Heart left ventricle (tissue), 16 donors: ENCODE measurements around the gene RSPH1. TPM values are rescaled to one million over a fixed set of nuclear protein-coding genes. Genes with fewer than 3 reads are reported as not detected.
A peak's percentile ranks its signal among the peaks of the same experiment; 100 is the strongest.

Source experiments
- ATAC-seq, 4 donors: fragments of 200-7000 bp; cut with Tn5 transposase; one replicate each; pipeline ENCODE4 v1.9.1; 2020 to 2022; ENCODE audit warnings: moderate library complexity in 4 of 4, mild to moderate bottlenecking in 3 of 4, moderate number of reproducible peaks in 1 of 4
- DNase-seq, 5 donors: peaks; one replicate each; pipeline ENCODE4 v3.0.0-alpha.2; 2020
- H3K27ac ChIP-seq, 12 donors: fragments of 200-600 bp; sonication (generic) in 4 of 12; one replicate each; pipeline versions ENCODE4 v1.5.0 to v1.8.0; 2016 to 2022; ENCODE audit warnings: mild to moderate bottlenecking in 2 of 12
- H3K27me3 ChIP-seq, 9 donors: fragments of 200-600 bp; sonication (generic) in 2 of 9; one replicate each; pipeline versions ENCODE4 v1.5.1 to v1.8.0; 2016 to 2022; ENCODE audit warnings: mild to moderate bottlenecking in 3 of 9
- H3K36me3 ChIP-seq, 9 donors: fragments of 200-600 bp; sonication (generic) in 2 of 9; one replicate each; pipeline versions ENCODE4 v1.5.0 to v1.8.0; 2018 to 2022; ENCODE audit warnings: mild to moderate bottlenecking in 2 of 9
- H3K4me1 ChIP-seq, 12 donors: fragments of 200-600 bp; sonication (generic) in 4 of 12; one replicate each; pipeline versions ENCODE4 v1.5.0 to v1.8.0; 2016 to 2022; ENCODE audit warnings: mild to moderate bottlenecking in 3 of 12
- H3K4me3 ChIP-seq, 12 donors: fragments of 200-600 bp; sonication (generic) in 4 of 12; one replicate each; pipeline versions ENCODE4 v1.5.0 to v1.8.0; 2017 to 2022; ENCODE audit warnings: mild to moderate bottlenecking in 9 of 12, moderate library complexity in 4 of 12
- H3K9me3 ChIP-seq, 12 donors: fragments of 200-600 bp; sonication (generic) in 4 of 12; one replicate each; pipeline versions ENCODE4 v1.5.0 to v1.8.0; 2016 to 2022; ENCODE audit warnings: mild to moderate bottlenecking in 1 of 12
- CTCF ChIP-seq, 12 donors: fragments of 200-600 bp; sonication (generic) in 4 of 12; IDR thresholded peaks; one replicate each; pipeline versions ENCODE4 v1.5.0 to v1.8.0; 2018 to 2022; ENCODE audit warnings: antibody characterized with exemption in 12 of 12, mild to moderate bottlenecking in 5 of 12
- POLR2A ChIP-seq, 2 donors: fragments of 450-650 bp; IDR thresholded peaks; one replicate each; pipeline ENCODE4 v1.6.1; 2017; ENCODE audit warnings: antibody characterized with exemption in 2 of 2, mild to moderate bottlenecking in 2 of 2, moderate library complexity in 2 of 2
- WGBS, 4 donors: extraction: QIAGEN DNeasy Blood & Tissue Kit in 2 of 4; methylation state at CpG; one replicate each; pipeline versions ENCODE4 v1.1.5 to v1.1.7; 2013 to 2018; 5-methylcytosine and 5-hydroxymethylcytosine counted together
- intact Hi-C, 10 donors: fragments of 100-400 bp; cut with DNase I; formaldehyde crosslinking; loops; one replicate each; pipeline versions ENCODE4 v1.11.1 to v1.14.2; 2022
- polyA plus RNA-seq, 2 donors: library from polyadenylated mRNA; stranded (reverse); fragments of 200-250 nt; gene quantifications; one replicate each; pipeline ENCODE4 v1.2.3, GENCODE V29; 2013
- total RNA-seq, 9 donors: library from RNA; depleted of rRNA in 2 of 9; stranded (reverse); fragments of >200 nt in 2 of 9; fragmentation: NEBNext Ultra II Directional in 3 of 9; extraction: Animal tissue kit (Norgen Biotek cat#: 25700) in 3 of 9; gene quantifications; one replicate each; pipeline versions ENCODE4 v1.1.0 to v1.2.4, GENCODE V29; 2016 to 2023
- donor health status: ischemic (EF 13 %, LVEDD 7.1; RV severe dilation, severe dysfunction).
- donor health status: healthy with polysubstance abuse.
- donor health status: DM: no; HTN: yes; CAD: no.
- donor health status: DM: no; HTN: no; CAD: no.
- donor health status: ischemic (EF 25% LVEDD 6.9; RV normal size, moderate dysfunction).
- donor health status: ischemic (EF 25% LVEDD 5.7; RV mildly dilated, moderate dysfunction).
- donor health status: healthy.
- donor health status: DM: yes; HTN: yes; CAD: no.
- donor health status: ischemic (EF 35%, LVEDD 5.7; RV mildly dilated, moderate dysfunction).
- donor health status: nonischemic (EF 11% LVEDD 7.7; RV severe dilation, severe dysfunction).
- donor health status: DM: yes; HTN: yes; CAD: no.
- donor health status: PGD.
- donor health status: ischemic (EF 29% LVEDD 5.4; RV normal size, mild dysfunction).
- donor health status: nonischemic (EF 23%, LVEDD 6.1; RV moderate dilation, normal function).

Gene RSPH1
- total and polyA plus RNA-seq, 11 donors, result 0.11 to 0.18 TPM; not detected in 9

GRCh38 chr21:42441963-42442362 lies 54.1 kb downstream of the RSPH1 start:
- Histone ChIP-seq H3K27ac (no peak overlapping the region), H3K4me1 (no peaks in the 10 kb centered on the region), H3K4me3 (no peak overlapping the region), H3K9me3 (peaks cover 0 to 3% (median 0%) of the 10 kb centered on the region in 12 donors), H3K36me3 (no peaks in the 10 kb centered on the region), H3K27me3 (peaks cover 0 to 7% (median 0%) of the 10 kb centered on the region in 9 donors)
- no peak for TF ChIP-seq POLR2A (IDR thresholded peaks at IDR 0.05)
- no peak for TF ChIP-seq CTCF (IDR thresholded peaks at IDR 0.05)
- intact Hi-C loops, result loop anchor here in 5 of 10 donors (10.0 kb wide), 2 partner anchors 107 to 127 kb away; partner anchors contain the start of gene TFF3 (in 3 of the 5)
- ATAC-seq (no peak), DNase-seq (no peak)
- 75 to 84% (median 81%) methylated on average over 6 of the region's 6 CpGs for WGBS, 4 donors

DNA sequence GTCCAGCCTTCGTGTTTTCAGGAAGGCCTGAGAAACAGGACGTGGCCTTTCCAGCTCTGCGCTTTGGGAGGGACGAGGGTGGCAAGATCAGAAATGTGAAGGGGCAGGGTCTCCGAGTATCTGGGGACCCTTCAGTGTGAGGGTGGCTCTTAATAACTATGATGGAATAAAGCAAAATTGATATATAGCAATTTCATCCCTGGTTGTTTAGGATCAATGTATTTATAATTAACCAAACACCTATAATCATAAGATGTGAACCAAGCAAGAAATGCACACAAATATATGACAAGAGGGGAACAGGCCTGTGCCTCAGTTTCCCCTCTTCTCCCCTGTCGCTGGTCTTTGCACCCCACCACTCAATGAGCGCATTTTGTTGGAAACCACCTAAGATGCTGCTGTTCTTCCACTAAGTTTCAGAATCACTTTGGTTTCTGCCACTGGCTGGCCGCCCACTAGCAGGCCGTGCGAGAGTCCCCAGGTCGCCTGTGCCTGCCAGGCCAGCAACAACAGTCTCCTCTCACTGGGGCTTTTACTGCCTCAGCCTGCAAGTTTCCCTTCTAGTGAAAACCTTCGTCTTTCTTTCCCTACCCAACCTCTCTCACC lies 55.7 kb downstream of the RSPH1 start:
- Histone ChIP-seq H3K4me1 (no peaks in the 10 kb centered on the region), H3K4me3 (no peak overlapping the region), H3K27me3 (peaks cover 0 to 7% (median 0%) of the 10 kb centered on the region in 9 donors), H3K36me3 (no peaks in the 10 kb centered on the region), H3K27ac (no peak overlapping the region), H3K9me3 (peaks cover 0 to 4% (median 0%) of the 10 kb centered on the region in 12 donors)
- DNase-seq (no peak), ATAC-seq (no peak)
- TF ChIP-seq CTCF (IDR thresholded peaks at IDR 0.05) (no peak), POLR2A (IDR thresholded peaks at IDR 0.05) (no peak)
- intact Hi-C loops, result loop anchor here in 5 of 10 donors (10.0 kb wide), 2 partner anchors 105 to 125 kb away; partner anchors contain the start of gene TFF3 (in 3 of the 5)
- WGBS, 4 donors, result 78 to 85% (median 80%) methylated on average over 12 of the region's 12 CpGs

DNA sequence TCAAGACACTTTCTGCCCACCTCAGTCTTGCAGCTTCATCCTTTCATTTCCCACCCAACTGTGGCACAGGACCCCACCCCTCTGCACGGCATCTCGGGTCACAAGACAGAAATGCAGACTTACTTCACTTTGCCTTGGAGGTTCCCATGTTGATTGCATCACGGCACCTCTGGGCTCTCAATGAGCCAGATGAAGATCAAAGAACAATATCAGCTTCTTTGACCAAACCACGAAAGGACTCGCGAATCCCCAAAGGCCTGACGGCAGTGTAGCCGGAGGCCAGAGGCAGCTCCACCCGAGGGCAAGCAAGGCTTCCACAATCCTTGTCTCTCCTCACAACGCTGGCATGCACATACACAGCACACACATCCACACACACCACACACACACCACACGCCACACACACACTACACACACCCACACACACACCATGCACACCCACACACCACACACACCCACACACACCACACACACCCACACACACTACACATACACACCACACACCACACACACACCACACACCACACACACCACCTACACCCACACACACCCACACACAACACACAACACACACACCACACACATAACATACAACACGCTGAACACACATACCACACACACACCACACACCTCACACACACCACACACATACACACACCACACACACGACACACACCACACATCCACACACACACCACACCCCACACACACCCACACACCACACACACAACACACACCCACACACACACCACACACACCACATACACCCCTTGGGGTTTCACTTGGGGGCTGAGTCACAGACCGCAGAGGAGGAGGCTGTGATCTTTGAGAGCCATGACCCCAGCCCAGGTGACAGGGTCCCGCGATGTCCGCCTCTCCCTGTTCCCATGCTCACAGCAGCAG lies 56.5 kb downstream of the RSPH1 start:
- Histone ChIP-seq H3K4me3 (no peak overlapping the region), H3K27ac (no peak overlapping the region), H3K9me3 (peaks cover 0 to 4% (median 0%) of the 10 kb centered on the region in 12 donors), H3K36me3 (no peaks in the 10 kb centered on the region), H3K27me3 (peaks cover 0 to 7% (median 0%) of the 10 kb centered on the region in 9 donors), H3K4me1 (no peaks in the 10 kb centered on the region)
- WGBS, 4 donors, result 77 to 80% (median 79%) methylated on average over 17 of the region's 17 CpGs
- no peak for TF ChIP-seq CTCF (IDR thresholded peaks at IDR 0.05)
- TF ChIP-seq POLR2A (IDR thresholded peaks at IDR 0.05), result no peak
- intact Hi-C loops, result loop anchor here in 5 of 10 donors (10.0 kb wide), 2 partner anchors 105 to 125 kb away; partner anchors contain the start of gene TFF3 (in 3 of the 5)
- ATAC-seq (peak in 1 of 4 donors; percentile 14), DNase-seq (no peak)
